Endothelial cell of umbilical vein (primary cell): ENCODE measurements around the gene KRT17. TPM values are rescaled to one million over a fixed set of nuclear protein-coding genes. Genes with fewer than 3 reads are reported as not detected.

Experiments
- BruUV-seq: library from RNA; stranded (reverse); fragments of 400-500 nt; replicated peaks from 2 replicates; lab custom pipeline; 2021; lab: Mats Ljungman, UMichigan
- CTCF ChIA-PET: fragments of 300-600, 350-600 bp; sonication (Branson Sonifier 250); formaldehyde crosslinking; loops from one replicate; lab custom pipeline; 2021; ENCODE audit warnings: antibody characterized with exemption, inconsistent platforms; lab: Charles Lee
- POLR2A ChIA-PET: fragments of 300-600, 350-600 bp; sonication (Branson Sonifier 250); formaldehyde crosslinking; loops from one replicate; lab custom pipeline; 2021; ENCODE audit warnings: antibody characterized with exemption, inconsistent platforms; lab: Charles Lee
- DNase-seq: peaks from one replicate; pipeline ENCODE4 v3.0.0-alpha.2; 2011; ENCODE audit warnings: low read depth, low spot score
- FAIRE-seq: peaks from 2 replicates; lab custom pipeline; 2011; peaks lifted over from hg19 to GRCh38; lab: Jason Lieb, UNC
- H2AFZ ChIP-seq: 2 replicates; pipeline ENCODE4 v1.6.0; 2012; ENCODE audit warnings: low read depth, low read length, control low read depth, inconsistent platforms
- H3K27ac ChIP-seq: 2 replicates; pipeline ENCODE4 v1.5.1; 2011; ENCODE audit warnings: low read depth, mild to moderate bottlenecking, control low read depth, low read length, moderate library complexity; ENCODE audit not compliant: insufficient read depth
- H3K27me3 ChIP-seq, 2 experiments: 2 replicates each; pipeline versions ENCODE4 v1.6.0 to v1.6.1; 2011; ENCODE audit warnings: low read length in 2 of 2, mixed read lengths in 1 of 2; ENCODE audit not compliant: control insufficient read depth in 2 of 2, insufficient read depth in 2 of 2
- H3K36me3 ChIP-seq, 2 experiments: 2 replicates in 1 of 2; 3 replicates in 1 of 2; pipeline ENCODE4 v1.5.1; 2011; ENCODE audit warnings: low read length in 2 of 2, mild to moderate bottlenecking in 1 of 2, moderate library complexity in 1 of 2; ENCODE audit not compliant: control insufficient read depth in 2 of 2, insufficient read depth in 2 of 2; ENCODE audit errors: extremely low read depth in 1 of 2
- H3K4me1 ChIP-seq: 3 replicates; pipeline ENCODE4 v1.5.1; 2011; ENCODE audit warnings: mild to moderate bottlenecking, low read length; ENCODE audit not compliant: control insufficient read depth, insufficient read depth; ENCODE audit errors: extremely low read depth
- H3K4me2 ChIP-seq: 2 replicates; pipeline ENCODE4 v1.6.1; 2011; ENCODE audit warnings: low read length, control low read depth, mixed read lengths; ENCODE audit not compliant: insufficient read depth
- H3K4me3 ChIP-seq, 3 experiments: fragments of 200-600 bp in 1 of 3; sonication (generic), shearing (Covaris generic) in 1 of 3; replicated peaks in 1 of 3; 2 replicates each; pipeline ENCODE4 v1.5.1; 2011 to 2016; ENCODE audit warnings: control low read depth in 3 of 3, low read length in 3 of 3, mild to moderate bottlenecking in 2 of 3, inconsistent platforms in 1 of 3, low read depth in 1 of 3, moderate library complexity in 1 of 3; ENCODE audit not compliant: insufficient read depth in 1 of 3
- H3K79me2 ChIP-seq: 2 replicates; pipeline ENCODE4 v1.6.0; 2012; ENCODE audit warnings: low read length, inconsistent platforms; ENCODE audit not compliant: control insufficient read depth, insufficient read depth
- H3K9ac ChIP-seq: replicated peaks from 2 replicates; pipeline ENCODE3; 2011; ENCODE audit warnings: low read length, control low read depth; ENCODE audit not compliant: insufficient read depth; ENCODE audit errors: extremely low read depth
- H3K9me1 ChIP-seq: replicated peaks from 3 replicates; pipeline ENCODE4 v1.6.0; 2011; ENCODE audit warnings: mild to moderate bottlenecking, low read length; ENCODE audit not compliant: control insufficient read depth, insufficient read depth; ENCODE audit errors: extremely low read depth
- H3K9me3 ChIP-seq: replicated peaks from 2 replicates; pipeline ENCODE4 v1.5.1; 2012; ENCODE audit warnings: low read length, inconsistent platforms; ENCODE audit not compliant: control insufficient read depth, insufficient read depth
- H4K20me1 ChIP-seq: replicated peaks from 2 replicates; pipeline ENCODE3; 2011; ENCODE audit warnings: mild to moderate bottlenecking, low read length; ENCODE audit not compliant: control insufficient read depth, insufficient read depth; ENCODE audit errors: extremely low read depth
- CTCF ChIP-seq, 2 donors: IDR thresholded peaks; 1 replicate in 1 of 2; 2 replicates in 1 of 2; pipeline ENCODE4 v1.5.1; 2011; ENCODE audit warnings: low read length in 2 of 2, mild to moderate bottlenecking in 2 of 2, moderate library complexity in 2 of 2, control low read depth in 1 of 2, inconsistent platforms in 1 of 2, low read depth in 1 of 2; ENCODE audit not compliant: insufficient read depth in 1 of 2; ENCODE audit errors: extremely low read depth in 1 of 2
- EZH2 ChIP-seq: IDR thresholded peaks from 2 replicates; pipeline ENCODE4 v1.6.1; 2012; ENCODE audit warnings: borderline replicate concordance, low read depth, mild to moderate bottlenecking, moderate library complexity, low read length, inconsistent platforms; ENCODE audit not compliant: severe bottlenecking
- dilution Hi-C: fragments of 300-500 bp; cut with MboI; formaldehyde crosslinking; loops from one replicate; pipeline ENCODE4 v1.15.0; 2019; ENCODE audit warnings: low sequenced_read_pairs; ENCODE audit not compliant: extremely low pct_ligation_motif_present
- intact Hi-C: fragments of 100-400 bp; cut with micrococcal nuclease; formaldehyde crosslinking; loops from one replicate; pipeline ENCODE4 v1.10.0; 2022
- polyA plus RNA-seq, 4 experiments: library from polyadenylated mRNA; depleted of rRNA in 3 of 4; stranded (reverse) in 3 of 4; unstranded in 1 of 4; fragments of >200 nt; gene quantifications; 2 replicates each; pipeline versions ENCODE4 v1.2.1 to v1.2.3, GENCODE V29; 2011 to 2012; ENCODE audit warnings: missing spikeins in 1 of 4
- total RNA-seq: library from RNA; stranded (reverse); gene quantifications from 2 replicates; pipeline ENCODE4 v1.2.3, GENCODE V29; 2021

KRT17 gene
- total and polyA plus RNA-seq, 2 donors (not counting 3 experiments of a cell fraction or from before 2014, with no cell fraction given) = 0.83 to 1.6 TPM

- no TSS peak for BruUV-seq
- no peaks in the 10 kb centered on the region for H3K36me3 ChIP-seq
Measured at GRCh38 chr17:41666708-41667279, 42.4 kb upstream of the KRT17 start.

More at GRCh38 chr17:41666708-41667279, 42.4 kb upstream of the KRT17 start:
- peak; percentile 72 for DNase-seq
- Histone ChIP-seq H3K9me3 (no peaks in the 10 kb centered on the region), H3K27me3 (no peaks in the 10 kb centered on the region), H4K20me1 (no peaks in the 10 kb centered on the region), H2AFZ (peak overlapping the region; percentile 88), H3K9me1 (no peaks in the 10 kb centered on the region), H3K4me2 (peak overlapping the region; percentile 71), H3K9ac (no peak overlapping the region), H3K27ac (peak overlapping the region; percentile 39), H3K4me3 (peak overlapping the region in 2 of 3 experiments; percentile 28 to 32), H3K4me1 (peaks cover 23% of the 10 kb centered on the region), H3K79me2 (no peaks in the 10 kb centered on the region)
- ChIA-PET POLR2A (interaction anchor here (2.1 kb wide), 1 partner anchor 22 kb away, joined by 13 read pairs; the partner anchor contains the start of gene EIF1), CTCF (interaction anchor here (0.8 to 9.4 kb wide), 20 partner anchors 10 to 1304 kb away, joined by 3 to 369 read pairs (median 6); partner anchors contain the start of gene EIF1)
- FAIRE-seq = peak; percentile 90
- intact Hi-C loops = loop anchor here (1.0 to 10.0 kb wide), 11 partner anchors 18 to 1022 kb away; partner anchors contain the start of genes EIF1 and SMARCE1
- TF ChIP-seq EZH2 = no peak
- peak; percentile 94 to 95 for TF ChIP-seq CTCF (IDR thresholded peaks at IDR 0.05; ENCODE audit: extremely low read depth in 1 of 2, insufficient read depth in 1 of 2, low read depth in 1 of 2, low read length in 2 of 2)
- dilution Hi-C loops = no loop called here
